NB4 (cell line): ENCODE results near the gene ZNF780A.

Source experiments
- CTCF ChIP-seq: IDR thresholded peaks from one replicate; pipeline ENCODE4 v1.5.1; 2012; ENCODE audit warnings: low read depth, low read length
- MAX ChIP-seq: IDR thresholded peaks from 2 replicates; pipeline ENCODE4 v1.6.1; 2011; ENCODE audit warnings: low read depth, low read length
- MYC ChIP-seq: IDR thresholded peaks from 2 replicates; pipeline ENCODE4 v1.6.1; 2011; ENCODE audit warnings: low read depth, low read length
- POLR2A ChIP-seq: IDR thresholded peaks from 2 replicates; pipeline ENCODE4 v1.6.1; 2011; ENCODE audit warnings: mild to moderate bottlenecking; ENCODE audit not compliant: insufficient read length; ENCODE audit errors: extremely low read depth

GRCh38 chr19:40090241-40091204 lies at the start of gene ZNF780A:
- TF ChIP-seq CTCF (no peak), POLR2A (peak; percentile 31), MAX (peak; percentile 7; the same call in 1 of the 2 replicates), MYC (0 out of 2 replicates have a peak, but pooled peaks have one; percentile 27)
